ENCODE measurements around the gene LPO.

The LPO gene

GRCh38 chr17:58262149-58262548, 23.8 kb downstream of the LPO start:
- DNase-seq (ENCODE audit: low read depth, low spot score), result no peak

DNA sequence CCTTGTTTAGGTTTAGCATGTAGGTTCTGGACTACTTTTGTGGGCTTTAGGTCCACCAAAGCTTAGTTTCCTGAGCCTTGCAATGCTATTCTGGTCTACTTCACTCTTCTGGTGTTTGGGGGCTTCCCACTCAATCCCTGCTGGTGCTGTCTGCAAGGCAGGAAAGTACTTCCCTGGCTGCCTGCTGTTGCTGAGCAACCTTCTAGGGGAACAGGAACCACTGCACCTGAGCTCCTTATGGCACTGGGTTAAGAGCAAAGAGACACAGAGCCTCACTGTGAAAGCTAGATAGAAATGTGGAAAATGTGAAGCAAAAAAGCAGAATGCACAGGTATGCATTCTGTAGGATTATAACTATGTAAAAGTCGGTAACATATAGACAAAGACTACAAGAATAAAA, 25.4 kb downstream of the LPO start:
- no peak for DNase-seq (ENCODE audit: low read depth, low spot score)

- DNase-seq (ENCODE audit: low read depth, low spot score), result no peak
Measured at GRCh38 chr17:58264407-58265103, 26.2 kb downstream of the LPO start.

DNA sequence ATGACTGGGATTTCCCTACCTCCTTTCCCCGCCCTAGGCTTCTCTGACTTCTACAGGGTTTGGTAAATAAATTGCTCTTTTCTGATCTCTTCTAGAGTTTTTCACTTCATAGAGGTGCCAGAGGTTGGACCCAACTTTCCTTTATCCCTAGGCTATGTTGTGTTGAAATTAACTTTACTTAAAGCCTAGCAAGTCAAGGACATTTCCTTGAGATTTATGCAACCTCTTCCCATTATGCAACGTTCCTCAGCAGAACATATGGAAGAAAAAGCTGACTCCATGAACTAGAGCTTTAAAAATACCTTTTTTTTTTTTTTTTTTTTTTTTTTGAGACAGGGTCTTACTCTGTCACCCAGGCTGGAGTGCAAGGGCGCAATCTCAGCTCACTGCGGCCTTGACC, 26.9 kb downstream of the LPO start:
- no peak for DNase-seq (ENCODE audit: low read depth, low spot score)

DNA sequence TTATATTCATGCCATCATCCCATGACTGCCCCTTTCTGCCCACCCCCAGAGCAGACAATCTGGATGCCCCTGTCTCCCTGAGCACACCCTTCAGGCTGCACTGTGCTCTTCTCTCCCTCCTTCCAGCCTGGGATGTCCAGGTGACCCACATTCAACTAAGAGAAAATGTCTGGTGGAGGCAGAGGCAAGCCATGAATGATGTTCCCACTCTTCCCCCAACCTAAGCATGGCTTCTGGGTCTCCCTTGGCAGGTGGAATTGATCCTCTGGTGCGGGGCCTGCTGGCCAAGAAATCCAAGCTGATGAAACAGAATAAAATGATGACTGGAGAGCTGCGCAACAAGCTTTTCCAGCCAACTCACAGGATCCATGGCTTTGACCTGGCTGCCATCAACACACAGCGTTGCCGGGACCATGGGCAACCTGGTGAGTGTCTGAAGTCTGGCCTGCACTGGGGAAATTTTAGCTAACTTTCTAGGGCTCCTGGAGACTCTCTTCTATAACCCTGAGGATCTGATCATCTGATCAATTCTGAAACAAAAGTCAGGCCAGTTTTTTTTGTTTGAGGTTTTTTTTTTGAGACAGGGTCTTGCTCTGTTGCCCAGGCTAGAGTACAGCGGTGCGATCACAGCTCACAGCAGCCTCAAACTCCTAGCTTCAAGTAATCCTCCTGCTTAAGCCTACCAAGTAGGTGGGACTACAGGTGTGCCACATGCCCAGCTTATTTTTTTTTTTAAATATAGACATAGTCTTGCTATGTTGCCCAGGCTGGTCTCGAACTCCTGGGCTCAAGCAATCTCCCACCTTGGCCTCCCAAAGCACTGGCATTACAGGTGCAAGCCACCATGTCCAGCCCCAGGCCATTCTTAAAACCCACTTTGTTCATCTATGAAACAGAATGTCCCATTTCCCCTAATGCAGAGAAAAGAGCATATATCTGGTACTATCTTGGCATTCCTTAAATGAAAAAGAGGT, 27.8 kb downstream of the LPO start:
- DNase-seq (ENCODE audit: low read depth, low spot score), result no peak

DNA sequence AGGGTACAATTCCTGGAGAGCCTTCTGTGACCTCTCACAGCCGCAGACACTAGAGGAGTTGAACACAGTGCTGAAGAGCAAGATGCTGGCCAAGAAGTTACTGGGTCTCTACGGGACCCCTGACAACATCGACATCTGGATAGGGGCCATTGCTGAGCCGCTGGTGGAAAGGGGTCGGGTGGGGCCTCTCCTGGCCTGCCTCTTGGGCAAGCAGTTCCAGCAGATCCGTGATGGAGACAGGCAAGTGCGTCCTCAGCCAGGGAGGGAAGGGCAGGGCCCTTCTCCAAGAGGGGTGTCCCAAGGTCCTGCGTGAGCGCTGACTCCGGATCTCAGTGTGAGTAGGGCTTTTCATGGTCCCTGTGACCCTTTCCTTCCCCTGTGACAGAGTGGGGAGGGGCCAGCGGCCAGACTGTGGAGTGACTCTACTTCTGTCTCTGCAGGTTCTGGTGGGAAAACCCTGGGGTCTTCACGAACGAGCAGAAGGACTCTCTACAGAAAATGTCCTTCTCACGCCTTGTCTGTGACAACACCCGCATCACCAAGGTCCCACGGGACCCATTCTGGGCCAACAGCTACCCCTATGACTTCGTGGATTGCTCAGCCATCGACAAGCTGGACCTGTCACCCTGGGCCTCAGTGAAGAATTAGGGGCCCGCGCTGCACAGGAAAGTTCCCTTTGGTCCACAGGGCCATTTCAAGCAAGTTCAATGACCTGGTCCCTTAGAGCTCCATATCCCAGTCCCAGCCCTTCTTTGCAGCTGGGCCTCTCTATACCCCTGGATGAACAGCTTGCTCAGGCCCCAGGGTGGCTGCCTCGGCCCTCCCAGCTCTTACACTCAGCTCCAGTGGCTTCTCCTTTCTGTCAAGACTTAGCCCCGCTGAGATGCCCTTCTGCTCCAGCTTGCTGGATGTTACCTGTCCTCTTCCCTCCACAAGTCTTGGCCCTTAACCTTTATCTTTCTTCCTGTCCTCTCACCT, 29.3 kb downstream of the LPO start:
- no peak for DNase-seq (ENCODE audit: low read depth, low spot score)

- no peak for DNase-seq (ENCODE audit: low read depth, low spot score)
Measured at GRCh38 chr17:58268326-58268725, 29.9 kb downstream of the LPO start.

- DNase-seq (ENCODE audit: low read depth, low spot score), result no peak
Measured at GRCh38 chr17:58268774-58269556, 30.6 kb downstream of the LPO start.

GRCh38 chr17:58269557-58270291, 31.3 kb downstream of the LPO start:
- DNase-seq (ENCODE audit: low read depth, low spot score), result no peak

DNA sequence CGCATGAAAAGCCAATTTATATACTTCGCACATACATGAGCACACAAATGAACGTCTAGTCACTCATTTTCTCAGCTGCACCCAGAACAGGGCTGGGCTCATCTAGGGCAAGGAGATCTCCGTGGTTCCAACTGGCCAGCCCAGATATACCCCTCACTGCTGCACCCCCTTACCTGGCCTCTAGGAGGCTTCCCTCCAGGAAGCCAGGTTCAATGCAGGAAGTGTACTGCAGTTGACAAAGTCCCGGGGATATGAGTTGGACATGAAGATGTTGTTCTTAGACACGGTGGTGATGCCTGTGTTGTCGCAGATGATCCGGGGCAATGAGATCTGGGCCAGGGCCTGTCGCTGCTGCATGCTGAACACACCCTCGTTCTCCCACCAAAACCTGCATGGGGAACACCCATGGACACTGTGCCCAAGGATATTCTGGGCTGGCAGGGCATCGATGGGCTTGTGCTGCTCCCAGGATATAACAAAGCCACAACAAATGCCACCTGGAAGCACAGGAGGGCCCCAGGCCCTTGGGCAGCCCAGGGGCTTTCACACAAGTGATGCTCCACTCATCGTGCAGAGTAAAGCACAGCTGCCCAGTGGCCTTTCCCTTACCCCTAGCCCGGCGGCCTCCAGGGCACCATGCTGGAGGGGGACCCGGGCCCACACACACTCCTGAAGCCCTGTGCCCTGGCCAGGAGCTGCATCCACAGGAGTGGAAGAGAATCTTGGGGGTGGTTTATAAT, 32.3 kb downstream of the LPO start:
- no peak for DNase-seq (ENCODE audit: low read depth, low spot score)

DNA sequence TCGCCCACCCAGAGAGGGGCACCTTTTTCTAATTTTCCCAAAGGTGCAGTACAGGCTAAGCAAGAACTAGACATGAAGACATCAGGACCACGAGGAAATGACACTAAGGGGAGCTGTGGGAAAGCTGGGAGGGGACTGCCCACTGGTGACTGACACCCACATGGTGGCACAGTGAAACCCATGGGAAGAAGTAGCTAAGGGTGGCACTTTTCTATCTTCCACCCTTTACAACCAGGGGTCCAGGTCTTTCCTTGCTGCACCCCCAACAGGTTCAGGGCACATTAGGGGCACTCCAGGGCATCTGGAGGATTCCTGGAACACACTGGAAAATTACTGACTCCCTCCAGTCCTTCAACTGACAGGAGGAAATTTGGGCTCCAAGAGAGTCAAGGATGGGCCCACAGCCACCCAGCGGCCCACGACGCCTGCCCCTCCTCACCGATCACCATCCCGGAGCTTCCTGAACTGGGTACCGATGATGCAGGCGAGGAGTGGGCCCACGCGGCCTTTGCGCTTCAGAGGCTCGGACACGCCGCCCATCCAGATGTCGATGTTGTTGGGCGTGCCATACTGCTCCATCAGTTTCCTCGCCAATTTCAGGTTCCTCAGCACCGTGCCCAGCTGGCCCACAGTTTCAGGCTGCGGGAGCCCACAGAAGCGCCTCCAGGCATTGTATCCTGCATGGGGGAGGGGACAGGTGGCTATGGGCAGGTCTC, 33.0 kb downstream of the LPO start:
- DNase-seq (ENCODE audit: low read depth, low spot score), result no peak

DNA sequence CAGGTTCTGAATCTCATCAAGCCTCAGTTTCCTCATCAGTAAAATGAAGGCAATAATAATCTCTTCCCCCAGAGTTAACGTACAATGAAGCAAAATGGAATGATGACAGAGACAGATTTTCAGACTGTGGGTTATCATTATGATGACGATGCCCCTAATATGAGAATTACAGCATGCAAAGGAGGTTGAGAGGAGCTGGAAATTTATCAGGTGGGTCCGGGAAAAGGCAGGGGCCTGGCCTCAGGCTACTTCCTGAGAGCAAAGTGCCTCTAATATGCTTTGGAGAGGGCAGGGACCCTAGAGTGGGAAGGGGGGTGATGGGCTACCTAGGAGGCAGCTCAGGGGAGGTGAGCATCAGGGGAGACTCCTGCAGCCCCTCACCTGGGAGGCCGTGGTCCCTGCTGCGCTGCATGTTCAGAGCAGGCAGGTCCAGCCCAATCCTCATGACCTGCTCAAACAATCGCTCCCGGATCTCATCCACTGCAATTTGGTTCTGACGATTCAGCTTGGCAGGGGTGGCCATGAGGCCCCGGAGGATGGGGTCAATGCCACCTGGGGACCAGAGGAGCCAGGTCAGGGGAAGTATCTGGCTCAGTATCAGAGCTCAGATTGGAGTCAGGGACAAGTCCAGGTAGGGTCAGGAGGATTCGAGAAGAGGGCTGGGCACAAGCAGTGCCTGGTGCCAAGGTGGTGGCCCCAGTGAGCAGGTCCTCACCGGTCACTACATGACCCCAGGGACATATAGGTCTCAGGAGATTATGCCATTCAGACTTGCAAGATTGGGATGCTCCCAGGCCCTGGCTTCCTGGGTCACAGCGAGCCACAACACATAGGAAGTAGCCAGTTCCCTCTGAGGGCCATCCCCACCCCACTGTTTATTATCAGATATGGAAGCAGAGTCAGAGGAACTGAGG, 34.2 kb downstream of the LPO start:
- no peak for DNase-seq (ENCODE audit: low read depth, low spot score)

GRCh38 chr17:58273453-58274104, 35.2 kb downstream of the LPO start:
- no peak for DNase-seq (ENCODE audit: low read depth, low spot score)

DNA sequence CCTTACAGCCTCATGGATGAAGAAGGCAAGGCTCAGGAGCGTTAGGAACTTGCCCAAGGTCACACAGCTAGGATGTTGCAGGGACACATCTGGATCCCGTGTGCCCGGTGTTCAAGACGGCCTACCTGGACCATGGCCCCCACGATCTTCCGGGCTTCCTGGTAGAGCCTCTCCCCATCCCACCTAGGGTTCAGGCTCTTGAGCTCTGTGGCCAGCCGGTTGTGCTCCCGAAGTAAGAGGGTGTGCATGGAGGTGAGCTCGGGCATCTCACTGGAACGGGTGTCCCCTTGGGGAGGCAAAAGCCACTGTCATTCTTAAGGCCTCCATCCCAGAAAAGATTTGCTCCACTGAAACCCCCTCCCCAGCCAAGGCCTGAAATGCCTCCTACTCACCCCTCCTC, 37.0 kb downstream of the LPO start:
- DNase-seq (ENCODE audit: low read depth, low spot score), result no peak

DNA sequence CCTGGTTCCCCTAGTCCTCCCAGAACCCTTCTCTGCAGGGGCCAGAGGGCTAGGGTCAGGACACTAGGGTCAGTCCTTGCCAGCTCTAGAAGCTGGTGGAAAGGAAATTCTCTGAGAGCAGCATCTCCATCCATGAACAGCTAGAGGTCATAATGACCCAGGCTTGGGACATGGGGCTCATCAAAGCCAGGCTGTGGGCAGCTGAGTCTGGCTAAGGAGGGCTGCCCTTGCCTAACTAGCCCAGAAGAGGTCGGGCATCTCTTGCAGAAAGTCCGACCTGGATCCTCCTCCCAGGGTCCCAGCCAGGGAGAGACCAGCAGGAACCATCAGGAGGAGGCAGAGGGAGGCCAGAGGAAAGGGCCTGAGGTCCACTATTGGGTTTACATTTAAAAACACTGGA, 38.0 kb downstream of the LPO start:
- no peak for DNase-seq (ENCODE audit: low read depth, low spot score)

GRCh38 chr17:58277107-58277801, 38.9 kb downstream of the LPO start:
- no peak for DNase-seq (ENCODE audit: low read depth, low spot score)

All from iPS DF 19.7 (cell line).